Glutamatergic neuron (in vitro differentiated cells): ENCODE results near the gene PCTP. TPM values are rescaled to one million over a fixed set of nuclear protein-coding genes. Genes with fewer than 3 reads are reported as not detected.

Experiments used
- DNase-seq: peaks from one replicate; pipeline ENCODE4 v3.0.0; 2022
- H3K27ac Mint-ChIP-seq: one replicate; pipeline ENCODE4 v1.8.0; 2020; ENCODE audit warnings: mild to moderate bottlenecking, mixed read lengths, inconsistent platforms; ENCODE audit not compliant: unreplicated experiment
- H3K27me3 Mint-ChIP-seq: one replicate; pipeline ENCODE4 v1.8.0; 2020; ENCODE audit warnings: mild to moderate bottlenecking, moderate library complexity, mixed read lengths, inconsistent platforms; ENCODE audit not compliant: unreplicated experiment
- H3K36me3 Mint-ChIP-seq: one replicate; pipeline ENCODE4 v1.8.0; 2020; ENCODE audit warnings: mild to moderate bottlenecking, mixed read lengths, inconsistent platforms; ENCODE audit not compliant: unreplicated experiment
- H3K4me1 Mint-ChIP-seq: one replicate; pipeline ENCODE4 v1.8.0; 2020; ENCODE audit warnings: mild to moderate bottlenecking, low read depth, mixed read lengths, inconsistent platforms; ENCODE audit not compliant: unreplicated experiment
- H3K4me3 Mint-ChIP-seq: one replicate; pipeline ENCODE4 v1.8.0; 2020; ENCODE audit warnings: mild to moderate bottlenecking, mixed read lengths, inconsistent platforms; ENCODE audit not compliant: unreplicated experiment
- H3K9me3 Mint-ChIP-seq: one replicate; pipeline ENCODE4 v1.8.0; 2020; ENCODE audit warnings: mild to moderate bottlenecking, moderate library complexity, mixed read lengths, inconsistent platforms; ENCODE audit not compliant: unreplicated experiment
- total RNA-seq: library from RNA; stranded (reverse); fragmentation: NEBNext Ultra II Directional; extraction: Animal tissue kit (Norgen Biotek cat#: 25700); gene quantifications from one replicate; pipeline ENCODE4 v1.2.1, GENCODE V29; 2021; ENCODE audit not compliant: unreplicated experiment
- TF ChIP-seq, protein P1 (sequence below): fragments of 200-600 bp; sonication (generic); IDR thresholded peaks from one replicate; pipeline ENCODE4 v1.5.0; 2021; ENCODE audit not compliant: partially characterized antibody, unreplicated experiment

Gene PCTP
- total RNA-seq, 1 donor from 2014 or later, result 20.5 TPM

DNA sequence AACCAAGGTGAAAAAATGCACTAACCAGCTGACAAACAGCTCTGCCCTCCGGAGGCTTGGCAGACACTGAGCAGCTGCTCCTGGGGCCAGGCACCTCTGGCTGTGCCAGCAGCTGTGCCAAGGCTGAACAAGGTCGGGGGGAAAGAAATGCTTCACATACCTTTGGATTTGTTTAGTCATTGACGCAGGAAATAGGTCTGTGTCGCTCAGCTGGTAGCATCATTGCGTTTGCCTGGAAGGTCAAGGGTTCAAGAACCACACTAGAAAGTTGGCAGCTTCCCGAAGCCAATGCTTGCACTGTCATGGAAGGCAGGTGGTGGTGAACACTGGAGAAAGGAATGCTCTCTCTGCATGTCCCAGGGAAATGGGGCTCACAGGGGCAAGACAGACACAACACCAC, 63.5 kb downstream of the PCTP start:
- Mint-ChIP-seq H3K9me3 (peaks cover 2% of the 10 kb centered on the region), H3K27ac (no peak overlapping the region), H3K4me3 (no peak overlapping the region), H3K27me3 (peaks cover 2% of the 10 kb centered on the region), H3K4me1 (no peaks in the 10 kb centered on the region), H3K36me3 (peaks cover 5% of the 10 kb centered on the region)
- DNase-seq, result no peak
- TF ChIP-seq, protein P1, sequence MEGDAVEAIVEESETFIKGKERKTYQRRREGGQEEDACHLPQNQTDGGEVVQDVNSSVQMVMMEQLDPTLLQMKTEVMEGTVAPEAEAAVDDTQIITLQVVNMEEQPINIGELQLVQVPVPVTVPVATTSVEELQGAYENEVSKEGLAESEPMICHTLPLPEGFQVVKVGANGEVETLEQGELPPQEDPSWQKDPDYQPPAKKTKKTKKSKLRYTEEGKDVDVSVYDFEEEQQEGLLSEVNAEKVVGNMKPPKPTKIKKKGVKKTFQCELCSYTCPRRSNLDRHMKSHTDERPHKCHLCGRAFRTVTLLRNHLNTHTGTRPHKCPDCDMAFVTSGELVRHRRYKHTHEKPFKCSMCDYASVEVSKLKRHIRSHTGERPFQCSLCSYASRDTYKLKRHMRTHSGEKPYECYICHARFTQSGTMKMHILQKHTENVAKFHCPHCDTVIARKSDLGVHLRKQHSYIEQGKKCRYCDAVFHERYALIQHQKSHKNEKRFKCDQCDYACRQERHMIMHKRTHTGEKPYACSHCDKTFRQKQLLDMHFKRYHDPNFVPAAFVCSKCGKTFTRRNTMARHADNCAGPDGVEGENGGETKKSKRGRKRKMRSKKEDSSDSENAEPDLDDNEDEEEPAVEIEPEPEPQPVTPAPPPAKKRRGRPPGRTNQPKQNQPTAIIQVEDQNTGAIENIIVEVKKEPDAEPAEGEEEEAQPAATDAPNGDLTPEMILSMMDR, result no peak

DNA sequence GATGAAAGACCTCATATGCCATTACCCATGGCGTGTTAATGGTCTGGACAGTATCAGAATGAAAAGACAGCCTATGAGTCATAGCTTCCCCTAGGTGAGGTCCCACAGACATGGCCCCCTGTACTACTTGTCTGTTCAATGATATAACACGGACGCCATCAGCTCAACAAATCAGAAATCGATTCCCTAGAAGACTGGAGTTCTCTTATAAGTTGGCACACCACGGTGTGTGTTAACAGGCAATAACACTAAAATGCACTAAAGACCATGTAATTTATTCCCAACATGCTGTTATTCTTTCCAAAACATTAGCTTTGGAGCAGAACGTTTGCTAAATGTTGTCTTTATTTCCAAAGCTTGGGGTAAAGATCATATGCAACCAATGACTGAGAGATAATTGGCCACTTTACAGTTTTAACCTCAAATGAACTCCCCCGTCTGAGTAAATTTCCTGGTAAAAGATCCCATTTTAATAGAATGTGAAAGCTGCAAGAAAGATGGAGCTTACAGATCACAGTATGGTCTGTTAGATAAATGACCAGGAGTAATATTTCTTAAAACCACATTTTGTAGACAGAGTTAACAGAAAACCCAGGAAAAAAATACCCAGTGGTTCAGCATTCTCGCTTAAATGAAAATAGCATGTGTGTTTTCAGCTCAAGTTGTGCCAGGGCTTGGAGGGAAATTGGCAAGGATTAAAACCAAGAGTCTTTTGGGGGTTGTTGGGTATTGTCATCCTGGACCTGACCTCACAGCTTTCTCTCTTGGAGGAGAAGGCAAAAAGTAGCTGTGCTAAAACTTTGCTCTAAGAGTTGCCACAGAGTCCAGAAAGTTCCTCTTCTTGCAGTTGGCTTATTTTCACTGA, 65.9 kb downstream of the PCTP start:
- no peak overlapping the region for H3K27ac Mint-ChIP-seq
- no peak for DNase-seq
- H3K4me3 Mint-ChIP-seq, result no peak overlapping the region
- TF ChIP-seq, protein P1, result no peak
- H3K4me1 Mint-ChIP-seq, result no peaks in the 10 kb centered on the region
- peaks cover 2% of the 10 kb centered on the region for H3K27me3 Mint-ChIP-seq
- H3K9me3 Mint-ChIP-seq, result peaks cover 4% of the 10 kb centered on the region
- H3K36me3 Mint-ChIP-seq, result peaks cover 5% of the 10 kb centered on the region

DNA sequence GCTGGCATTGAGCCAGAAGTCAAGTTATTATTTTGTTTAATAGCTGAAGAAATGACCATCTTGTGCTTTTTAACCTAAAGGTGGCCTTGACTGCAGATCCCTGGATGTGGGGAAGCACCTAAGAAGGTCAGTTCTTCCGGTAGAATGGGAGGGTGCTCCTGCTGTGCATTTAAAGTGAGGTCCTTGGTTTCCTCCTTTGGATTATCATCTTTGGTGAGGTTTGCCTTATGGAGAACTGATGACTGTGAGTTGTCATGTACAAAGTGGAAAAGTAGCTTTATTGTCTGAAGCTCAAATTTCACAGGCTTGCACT, 66.5 kb downstream of the PCTP start:
- DNase-seq, result no peak

DNA sequence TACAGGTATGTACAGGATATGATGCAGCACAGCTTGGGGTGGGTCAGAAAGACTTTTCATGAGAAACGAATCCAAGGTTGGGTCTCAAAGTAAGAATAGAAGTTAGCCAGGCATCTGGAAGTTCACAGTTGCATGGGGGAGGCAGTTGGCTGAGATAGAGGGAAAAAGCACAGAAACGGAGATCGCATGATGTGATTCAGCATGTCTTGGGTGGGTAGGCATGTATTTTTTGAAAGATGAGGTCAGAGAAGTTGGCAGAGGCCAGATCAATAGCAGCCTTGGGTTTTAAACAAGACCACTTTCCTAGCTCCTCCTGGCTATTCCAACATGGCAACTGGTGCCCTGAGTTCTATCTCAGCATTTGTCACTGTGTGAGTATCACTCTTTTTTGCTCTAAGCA, 67.2 kb downstream of the PCTP start:
- DNase-seq, result no peak
- Mint-ChIP-seq H3K27me3 (peaks cover 2% of the 10 kb centered on the region), H3K9me3 (peaks cover 2% of the 10 kb centered on the region), H3K27ac (no peak overlapping the region), H3K36me3 (peaks cover 5% of the 10 kb centered on the region), H3K4me3 (no peak overlapping the region), H3K4me1 (no peaks in the 10 kb centered on the region)
- TF ChIP-seq, protein P1, result no peak

More for the DNA sequence above, 66.5 kb downstream of the PCTP start:
- H3K9me3 Mint-ChIP-seq, result peaks cover 4% of the 10 kb centered on the region
- H3K4me1 Mint-ChIP-seq, result no peaks in the 10 kb centered on the region
- peaks cover 2% of the 10 kb centered on the region for H3K27me3 Mint-ChIP-seq
- TF ChIP-seq, protein P1, result no peak
- no peak overlapping the region for H3K27ac Mint-ChIP-seq
- H3K36me3 Mint-ChIP-seq, result peaks cover 5% of the 10 kb centered on the region
- no peak overlapping the region for H3K4me3 Mint-ChIP-seq
